Measurements from ENCODE around the gene PLA2R1. TPM values are rescaled to one million over a fixed set of nuclear protein-coding genes. Genes with fewer than 3 reads are reported as not detected.
"Not testable (repeated sequence)": the region's sequence is repeated elsewhere in the genome, so short reads cannot be mapped to it uniquely, and the experiment has no call there.

Gene PLA2R1
- total RNA-seq, 1 experiment from 2014 or later: 1.7 TPM

GRCh38 chr2:160063879-160064612, 1.6 kb upstream of the PLA2R1 start:
- DNase-seq (ENCODE audit: low spot score): no peak

- no peak for DNase-seq (ENCODE audit: low spot score)
These were observed 856 bp upstream of the PLA2R1 start for GRCh38 chr2:160063271-160063670.

GRCh38 chr2:160061944-160062291, 497 bp downstream of the PLA2R1 start:
- no peak for DNase-seq (ENCODE audit: low spot score)

- no peak for DNase-seq (ENCODE audit: low spot score)
These were observed 882 bp downstream of the PLA2R1 start for GRCh38 chr2:160061533-160061932.

GRCh38 chr2:160060297-160060696, 2.1 kb downstream of the PLA2R1 start:
- DNase-seq (ENCODE audit: low spot score): no peak

GRCh38 chr2:160057356-160057755, 5.1 kb downstream of the PLA2R1 start:
- no peak for DNase-seq (ENCODE audit: low spot score)

- DNase-seq (ENCODE audit: low spot score): no peak
These were observed 6.7 kb downstream of the PLA2R1 start for GRCh38 chr2:160055726-160056108.

GRCh38 chr2:160054984-160055725, 7.3 kb downstream of the PLA2R1 start:
- DNase-seq (ENCODE audit: low spot score): no peak

GRCh38 chr2:160053946-160054345, 8.5 kb downstream of the PLA2R1 start:
- no peak for DNase-seq (ENCODE audit: low spot score)

GRCh38 chr2:160052531-160052930, 9.9 kb downstream of the PLA2R1 start:
- no peak for DNase-seq (ENCODE audit: low spot score)

GRCh38 chr2:160051371-160051800, 11.0 kb downstream of the PLA2R1 start:
- no peak for DNase-seq (ENCODE audit: low spot score)

GRCh38 chr2:160050147-160050546, 12.3 kb downstream of the PLA2R1 start:
- DNase-seq (ENCODE audit: low spot score): no peak

GRCh38 chr2:160045703-160046210, 16.7 kb downstream of the PLA2R1 start:
- no peak for DNase-seq (ENCODE audit: low spot score)

GRCh38 chr2:160044728-160045127, 17.7 kb downstream of the PLA2R1 start:
- no peak for DNase-seq (ENCODE audit: low spot score)

GRCh38 chr2:160043265-160043664, 19.1 kb downstream of the PLA2R1 start:
- no peak for DNase-seq (ENCODE audit: low spot score)

- DNase-seq (ENCODE audit: low spot score): no peak
These were observed 20.4 kb downstream of the PLA2R1 start for GRCh38 chr2:160042054-160042453.

GRCh38 chr2:160041091-160041490, 21.3 kb downstream of the PLA2R1 start:
- no peak for DNase-seq (ENCODE audit: low spot score)

- DNase-seq (ENCODE audit: low spot score): peak; percentile 82
These were observed 23.1 kb downstream of the PLA2R1 start for GRCh38 chr2:160039166-160039903.

GRCh38 chr2:160038662-160039061, 23.8 kb downstream of the PLA2R1 start:
- not testable (repeated sequence) for DNase-seq (ENCODE audit: low spot score)

GRCh38 chr2:160036736-160037135, 25.7 kb downstream of the PLA2R1 start:
- DNase-seq (ENCODE audit: low spot score): no peak

GRCh38 chr2:160035125-160035524, 27.3 kb downstream of the PLA2R1 start:
- no peak for DNase-seq (ENCODE audit: low spot score)

- DNase-seq (ENCODE audit: low spot score): no peak
These were observed 28.0 kb downstream of the PLA2R1 start for GRCh38 chr2:160034396-160034795.

All from A172 (cell line).